ENCODE data around the gene RAD18.

The RAD18 gene

DNA sequence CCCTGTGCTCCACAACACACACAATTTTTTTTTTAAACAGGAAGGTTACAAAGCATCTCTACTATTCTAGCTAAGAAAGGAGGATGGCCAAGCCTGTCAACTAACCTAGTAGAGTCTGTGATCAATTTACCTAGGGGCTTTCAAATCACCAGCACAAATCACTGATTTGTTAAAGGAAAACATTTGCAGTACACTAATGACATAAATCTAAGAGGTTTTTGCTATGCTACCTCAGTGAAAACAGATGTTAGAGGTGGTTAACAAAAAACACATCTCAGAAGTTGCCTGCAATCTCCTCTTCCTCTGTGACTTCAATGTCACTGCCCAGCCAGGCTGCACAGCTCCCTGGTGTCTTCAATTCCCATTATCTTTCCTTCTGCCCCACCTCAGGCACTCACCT lies 72.0 kb downstream of the RAD18 start:
- no peak for DNase-seq

DNA sequence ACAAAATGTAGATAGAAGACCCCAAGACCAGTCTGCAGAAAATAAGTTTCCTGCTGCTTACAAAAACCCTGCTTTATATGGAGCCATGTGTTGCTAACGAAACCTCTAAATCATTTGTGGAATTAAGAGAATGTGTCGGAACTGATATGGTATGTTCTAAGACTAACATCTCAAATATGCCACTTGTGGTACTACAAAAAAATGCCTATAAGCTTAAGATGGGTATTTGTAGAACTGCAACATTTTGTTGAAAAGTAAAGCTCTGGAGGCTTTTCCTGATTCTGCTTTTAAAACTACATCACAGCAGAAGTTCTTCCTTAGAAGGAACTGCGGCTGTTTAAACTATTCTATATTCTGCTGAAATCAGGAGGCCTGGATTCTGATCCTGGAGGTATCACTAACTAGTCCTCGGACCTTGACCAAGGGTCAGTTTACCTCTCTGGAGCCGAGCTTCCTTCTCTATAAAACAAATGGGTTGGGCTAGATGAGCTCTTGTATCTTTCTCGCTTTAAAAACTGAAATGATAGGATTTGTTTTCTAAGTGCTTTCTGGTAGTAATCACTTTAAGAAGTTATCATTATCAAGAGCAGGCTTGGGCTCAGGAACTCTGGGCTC lies 74.9 kb downstream of the RAD18 start:
- DNase-seq = no peak

DNA sequence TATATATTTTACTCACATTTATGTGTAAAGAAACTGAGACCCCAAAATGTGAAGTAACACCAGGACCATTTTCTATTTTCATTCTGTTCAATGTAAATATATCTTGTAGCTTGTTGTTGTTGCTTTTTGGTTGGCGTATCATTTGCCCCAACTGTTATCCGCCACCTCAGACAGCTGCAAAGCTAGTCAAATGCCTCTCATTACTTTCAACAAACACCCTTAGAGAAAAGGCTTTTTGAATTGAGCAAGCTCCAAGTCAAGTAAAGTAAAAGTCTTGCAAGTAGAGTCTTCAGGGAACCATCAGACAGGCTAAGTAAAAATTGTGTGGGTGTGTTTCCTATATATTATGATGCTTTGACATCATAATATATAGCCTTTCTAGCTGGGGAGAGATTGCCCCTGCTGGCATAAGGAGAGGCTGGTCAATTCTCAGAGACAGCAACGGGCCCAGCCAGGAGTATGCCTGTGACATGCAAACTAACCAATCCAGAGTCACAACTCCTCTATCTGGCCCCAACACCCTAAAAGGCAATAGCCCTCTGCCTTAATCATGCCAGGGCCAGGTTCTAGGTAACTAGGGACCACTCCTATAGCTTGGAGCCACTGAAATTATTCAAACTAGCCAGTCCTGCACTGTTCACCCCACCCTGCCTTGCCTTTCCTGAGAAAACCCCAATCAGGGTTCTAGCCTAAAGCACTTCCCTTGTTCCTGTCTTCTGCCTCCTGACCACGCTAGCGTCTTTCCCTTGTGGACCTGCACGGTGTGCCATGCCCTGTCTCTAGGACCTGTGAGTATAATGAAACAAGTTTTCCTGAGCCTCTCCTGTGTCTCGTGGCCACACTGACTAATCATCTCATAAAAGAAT lies 75.6 kb downstream of the RAD18 start:
- DNase-seq = no peak

DNA sequence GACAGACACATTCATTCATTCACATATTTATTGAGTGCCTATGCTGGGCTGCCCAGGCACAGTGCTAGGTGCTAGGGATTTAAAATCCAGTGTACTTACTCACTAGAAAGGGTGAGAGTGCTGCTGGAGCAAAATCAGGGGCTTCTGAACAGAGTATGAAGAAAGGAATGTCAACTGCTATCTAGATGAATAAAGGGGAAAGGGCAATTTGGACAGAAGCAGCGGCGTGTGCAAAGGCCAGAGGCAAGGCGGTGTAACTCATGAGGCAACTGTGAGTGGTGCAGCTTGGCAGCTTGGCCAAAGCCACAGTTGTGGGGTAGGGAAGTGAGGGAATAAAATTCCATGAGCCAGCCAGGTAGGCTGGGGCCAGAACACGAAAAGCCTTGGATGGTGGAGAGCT lies 76.7 kb downstream of the RAD18 start:
- no peak for DNase-seq

DNA sequence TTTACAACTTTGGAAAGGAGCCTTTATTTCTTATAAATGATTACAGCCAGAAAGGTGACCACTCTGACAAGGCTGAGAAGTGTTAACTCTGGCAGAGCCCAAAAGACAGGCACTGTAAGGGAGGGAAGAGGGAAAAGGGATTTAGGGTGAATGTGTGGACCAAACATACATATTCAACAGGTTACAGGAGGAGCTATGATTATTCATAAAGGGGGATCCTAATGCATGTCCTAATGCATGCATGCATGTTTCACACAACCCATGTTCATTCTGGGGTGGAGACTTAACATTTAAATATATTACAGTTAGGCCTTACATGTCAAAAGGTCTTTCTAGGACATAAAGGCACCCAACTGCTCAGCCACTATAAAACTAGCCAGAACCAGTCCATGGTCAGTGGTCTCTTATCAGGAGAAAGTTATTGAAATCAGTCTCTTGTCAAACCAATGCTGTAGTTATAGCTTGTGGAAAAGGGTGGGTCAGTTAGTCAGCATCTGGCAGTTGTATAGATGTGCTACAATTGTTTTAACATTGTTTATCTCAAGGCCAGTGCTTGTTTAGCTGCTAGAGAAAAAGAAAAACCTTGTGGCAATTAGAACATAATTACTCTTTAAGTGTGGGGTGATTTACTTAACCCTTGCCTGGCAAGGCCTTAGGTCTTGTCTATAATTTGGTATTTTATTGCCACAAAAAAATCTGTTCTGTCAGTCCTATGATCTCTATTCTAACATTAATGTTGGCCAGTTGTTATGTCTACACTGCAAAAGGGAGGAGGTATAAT lies 77.5 kb downstream of the RAD18 start:
- no peak for DNase-seq

DNA sequence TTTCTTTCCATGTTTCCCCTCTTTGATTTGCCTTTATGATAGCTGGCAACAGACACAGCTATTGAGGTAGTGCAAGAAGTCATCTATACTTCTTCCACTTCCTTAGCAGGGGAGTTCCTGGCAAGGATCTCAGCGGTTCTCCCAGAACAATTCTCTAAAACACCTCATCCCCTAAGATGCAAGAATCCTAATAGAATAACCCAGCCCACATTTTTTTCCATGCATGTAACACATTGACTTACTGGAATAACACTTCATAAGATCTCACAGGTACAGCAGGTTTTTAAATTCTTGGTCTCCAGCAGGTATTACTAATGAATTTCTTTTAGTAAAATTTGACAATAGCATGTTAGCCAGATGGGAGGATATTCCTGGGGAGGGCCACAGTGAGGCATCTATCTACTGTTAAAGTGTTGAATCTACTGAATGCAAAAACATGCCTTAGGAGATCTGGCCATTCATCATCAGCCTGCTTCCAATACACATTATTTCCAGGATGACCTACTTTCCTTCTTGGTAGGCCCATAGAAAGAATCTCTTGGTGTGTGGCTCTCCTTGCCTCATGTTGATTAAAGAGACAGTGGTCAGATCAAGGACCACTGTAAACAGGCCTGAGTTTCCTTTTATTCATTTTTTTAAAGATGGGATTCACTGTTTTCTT lies 78.5 kb downstream of the RAD18 start:
- DNase-seq = no peak

DNA sequence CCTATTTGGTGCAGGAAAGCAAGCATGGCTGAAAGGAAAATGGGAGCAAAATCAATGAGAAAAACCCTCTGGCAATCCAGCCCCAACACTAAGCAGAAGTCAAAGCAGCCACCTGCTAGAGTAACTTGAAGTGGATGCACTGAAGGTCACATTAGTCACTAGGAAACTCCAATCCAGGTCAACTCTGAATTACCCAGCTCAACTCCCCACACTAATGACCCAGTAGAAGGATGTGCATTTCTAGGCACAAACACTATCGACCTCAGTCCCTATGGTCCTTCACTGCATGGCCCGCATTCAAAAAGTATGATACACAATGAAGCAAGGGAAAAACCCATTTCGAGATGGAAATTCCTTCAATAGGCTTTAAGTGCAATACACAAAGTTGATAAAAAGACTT lies 80.6 kb downstream of the RAD18 start:
- no peak for DNase-seq

DNA sequence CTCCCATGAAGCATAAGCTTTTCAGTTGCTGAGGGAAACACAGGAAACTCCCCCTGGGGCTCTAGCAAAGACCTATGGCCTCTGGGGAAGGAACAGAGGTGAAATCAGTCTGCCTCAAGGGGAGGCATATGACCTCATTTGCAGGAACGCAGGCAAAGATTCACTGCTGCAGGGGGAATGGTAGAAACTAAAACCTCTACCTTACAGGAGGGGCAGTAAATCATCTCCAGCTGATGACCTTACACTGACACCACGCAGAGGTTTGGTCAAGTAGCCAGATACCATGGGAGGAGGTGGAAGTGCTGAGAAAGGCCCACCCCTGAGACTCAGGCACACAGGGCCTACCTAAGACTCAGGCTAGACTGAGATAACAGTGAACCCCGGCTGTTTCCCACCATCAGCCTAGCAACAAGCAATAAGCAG lies 81.1 kb downstream of the RAD18 start:
- DNase-seq = no peak

DNA sequence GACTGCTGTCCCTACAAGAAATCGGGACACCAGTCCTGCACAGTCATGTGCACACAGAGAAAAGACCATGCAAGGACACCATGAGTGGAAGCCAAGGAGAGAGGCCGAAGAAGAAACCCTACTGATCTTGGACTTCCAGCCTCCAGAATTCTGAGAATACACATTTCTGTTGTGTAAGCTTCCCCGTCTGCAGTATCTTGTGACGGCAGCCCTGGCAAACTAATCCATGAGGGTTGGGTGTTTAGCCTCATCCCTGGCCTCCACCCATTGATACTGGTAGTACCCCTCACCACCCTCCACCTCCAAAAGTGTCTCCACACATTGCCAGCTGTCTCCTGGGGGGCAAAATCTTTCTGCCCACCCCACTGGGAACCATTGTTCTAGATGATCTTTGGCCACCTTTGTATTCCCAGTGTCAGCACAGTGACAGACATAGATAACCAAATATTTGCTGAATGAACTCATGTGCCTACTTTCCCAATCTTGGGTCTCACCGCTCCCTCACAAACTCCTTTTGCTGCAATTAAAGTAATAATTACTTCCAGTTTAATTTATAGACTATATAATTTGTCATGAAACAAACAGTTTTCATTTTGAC lies 83.8 kb downstream of the RAD18 start:
- DNase-seq = no peak

DNA sequence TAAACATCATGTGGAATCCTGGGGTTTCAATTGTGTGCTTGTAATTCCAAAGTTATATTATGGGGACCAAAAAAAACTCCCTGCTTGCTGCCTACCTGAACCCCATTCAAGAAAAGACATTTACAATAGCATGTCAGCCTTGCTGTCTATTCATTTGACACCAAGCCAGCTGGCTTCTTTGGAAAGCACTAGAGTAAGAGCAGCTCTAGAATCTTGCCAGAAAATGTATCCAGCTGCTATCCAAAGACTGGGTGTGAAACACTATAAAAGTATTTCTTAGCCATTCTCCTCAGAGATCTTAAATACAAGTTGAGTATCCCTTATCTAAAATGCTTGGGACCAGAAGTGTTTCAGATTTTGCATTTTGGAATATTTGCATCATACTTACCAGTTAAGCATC lies 87.4 kb downstream of the RAD18 start:
- DNase-seq = no peak

DNA sequence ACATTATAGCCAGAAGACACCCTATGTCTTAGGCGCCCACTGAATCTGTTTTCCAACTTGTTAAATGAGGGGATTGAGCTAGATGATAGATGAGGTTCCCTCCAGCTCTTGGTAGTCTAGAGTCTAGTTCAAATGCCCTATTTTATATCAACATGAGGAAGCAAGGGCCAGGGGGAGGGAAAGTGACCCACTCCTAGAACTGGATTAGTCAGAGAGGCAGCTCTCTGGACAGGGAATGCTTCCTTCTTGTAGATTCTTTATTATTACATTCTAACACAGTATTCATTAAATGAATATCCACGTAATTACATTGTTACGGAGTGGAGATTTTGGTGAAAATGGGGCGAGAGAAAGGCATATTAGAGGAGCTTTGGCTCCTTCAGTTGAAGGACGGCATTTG lies 89.5 kb downstream of the RAD18 start:
- no peak for DNase-seq

DNA sequence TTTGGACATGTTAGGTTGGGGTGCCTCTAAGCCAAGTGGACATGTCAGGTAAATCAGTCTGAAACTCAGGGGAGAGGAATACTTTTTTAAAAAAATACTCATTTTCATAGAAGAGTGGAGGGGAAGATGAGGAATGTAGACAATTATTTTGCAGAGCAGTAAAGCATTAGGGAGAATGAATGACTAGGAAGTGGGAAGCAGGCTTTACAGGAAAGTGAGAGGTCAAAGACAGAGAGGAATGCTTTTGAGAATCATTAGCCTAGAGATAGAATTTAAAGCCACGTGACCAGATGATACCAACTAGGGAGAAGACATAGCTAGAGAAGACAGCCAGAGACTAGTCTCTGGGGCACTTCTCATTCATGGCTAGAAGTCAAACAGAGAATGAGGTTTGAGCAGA lies 91.0 kb downstream of the RAD18 start:
- no peak for DNase-seq

DNA sequence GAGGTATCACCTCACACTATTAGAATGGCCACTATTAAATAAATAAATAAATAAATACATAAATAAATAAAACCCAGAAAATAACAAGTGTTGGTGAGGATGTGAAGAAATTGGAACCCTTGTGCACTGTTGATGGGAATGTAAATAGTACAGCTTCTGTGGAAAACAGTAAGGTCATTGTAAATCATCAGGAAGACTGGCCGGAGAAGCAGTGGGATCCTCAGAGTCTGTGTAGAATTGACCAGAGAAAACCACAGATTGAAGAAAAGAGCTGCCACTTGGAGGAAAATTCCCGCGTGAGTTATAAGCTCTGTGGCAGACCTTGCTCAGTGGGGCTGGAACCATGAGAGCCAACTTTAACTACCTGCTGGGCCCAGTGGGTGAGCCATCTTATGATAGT lies 92.0 kb downstream of the RAD18 start:
- no peak for DNase-seq

DNA sequence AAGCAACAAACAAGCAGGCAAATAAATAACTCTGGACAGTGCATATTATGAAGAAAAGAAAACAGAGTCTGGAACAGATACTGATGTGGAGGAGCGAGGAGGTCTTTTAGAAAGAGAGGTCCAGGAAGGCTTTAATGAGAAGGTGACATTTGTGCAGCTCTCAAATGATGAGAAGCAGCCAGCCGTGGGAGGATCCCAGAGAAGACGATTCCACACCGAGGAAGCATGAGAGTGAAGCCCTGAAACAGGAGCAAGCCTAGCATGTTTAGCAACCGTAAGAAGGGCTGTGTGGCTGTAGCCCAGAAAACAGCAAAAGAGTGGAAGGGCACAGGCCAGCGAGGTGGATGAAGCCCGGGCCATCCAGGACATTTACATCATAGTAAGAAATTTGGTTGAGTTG lies 93.1 kb downstream of the RAD18 start:
- no peak for DNase-seq

DNA sequence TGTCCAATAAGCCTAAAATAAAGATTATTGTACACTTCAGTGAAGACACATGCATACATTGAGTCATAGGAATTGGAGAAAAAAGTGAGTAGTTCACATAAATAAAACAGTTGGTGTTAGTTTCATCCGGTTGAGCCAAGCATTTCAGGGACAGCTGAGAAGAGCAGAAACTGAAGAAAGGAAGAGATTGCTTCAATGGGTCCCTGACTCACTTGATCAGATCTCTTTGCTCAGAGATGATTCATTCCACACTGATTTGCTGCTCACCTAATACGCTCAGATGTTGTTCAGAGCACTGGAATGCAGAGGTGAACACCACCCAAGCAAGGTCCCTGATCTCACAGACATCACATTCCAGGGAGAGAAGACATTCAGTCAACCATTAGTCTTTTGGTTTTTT lies 93.7 kb downstream of the RAD18 start:
- DNase-seq = no peak

DNA sequence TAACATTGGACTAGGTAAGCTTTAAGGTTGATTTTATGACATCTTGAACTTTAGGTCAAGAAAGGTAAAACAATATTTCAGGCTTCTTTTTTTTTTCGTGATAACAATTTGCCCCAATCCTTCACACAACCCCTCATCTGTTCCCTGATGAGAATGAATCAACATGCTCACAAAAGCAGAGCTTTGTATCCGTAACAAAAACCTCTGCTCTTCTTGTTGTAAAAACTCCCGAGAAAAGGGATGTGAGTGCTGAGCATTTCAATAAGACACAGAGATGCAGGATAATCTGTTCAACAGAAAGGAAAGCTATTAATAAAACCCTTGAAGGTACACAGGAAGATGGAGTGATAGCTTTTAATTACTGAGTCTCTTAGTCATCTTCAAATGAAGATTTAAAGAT lies 94.3 kb downstream of the RAD18 start:
- no peak for DNase-seq

DNA sequence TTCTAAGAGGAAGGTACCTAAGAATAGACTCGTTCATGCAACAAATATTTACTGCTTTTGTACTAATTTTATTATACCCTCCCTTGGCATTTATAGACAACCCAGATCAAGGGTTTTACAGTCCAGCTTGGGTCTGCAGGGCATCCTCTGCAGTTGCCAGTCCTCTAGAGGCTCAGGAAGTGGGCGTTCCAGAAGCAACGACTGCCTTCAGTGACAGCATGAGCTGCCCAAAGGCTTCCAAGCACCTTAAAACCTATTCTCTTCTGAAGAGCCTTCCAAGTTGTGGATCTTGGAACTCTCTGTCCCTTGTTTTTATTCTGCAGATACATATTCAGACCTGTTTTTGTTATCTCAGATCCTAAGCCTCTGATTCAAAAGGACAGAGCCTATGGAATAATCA lies 95.6 kb downstream of the RAD18 start:
- no peak for DNase-seq

DNA sequence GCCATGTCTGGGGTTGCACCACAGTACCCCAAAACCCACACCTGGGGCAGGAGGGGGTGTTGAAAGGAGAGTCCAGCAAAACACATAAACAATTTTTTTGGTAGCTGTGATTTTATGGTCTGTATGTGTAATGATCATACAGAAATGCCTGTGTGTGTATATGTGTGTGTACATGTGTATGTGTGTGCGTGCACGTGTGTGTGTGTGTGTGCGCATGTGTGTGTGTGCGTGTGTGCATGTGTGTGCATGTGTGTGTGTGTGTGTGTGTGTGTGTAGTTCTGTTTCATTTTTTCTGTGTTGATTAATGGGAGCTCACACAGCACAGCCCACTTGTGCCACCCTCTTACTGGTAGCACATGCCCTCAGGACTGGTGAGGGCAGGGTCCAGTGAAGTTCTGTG lies 97.6 kb downstream of the RAD18 start:
- DNase-seq = no peak

DNA sequence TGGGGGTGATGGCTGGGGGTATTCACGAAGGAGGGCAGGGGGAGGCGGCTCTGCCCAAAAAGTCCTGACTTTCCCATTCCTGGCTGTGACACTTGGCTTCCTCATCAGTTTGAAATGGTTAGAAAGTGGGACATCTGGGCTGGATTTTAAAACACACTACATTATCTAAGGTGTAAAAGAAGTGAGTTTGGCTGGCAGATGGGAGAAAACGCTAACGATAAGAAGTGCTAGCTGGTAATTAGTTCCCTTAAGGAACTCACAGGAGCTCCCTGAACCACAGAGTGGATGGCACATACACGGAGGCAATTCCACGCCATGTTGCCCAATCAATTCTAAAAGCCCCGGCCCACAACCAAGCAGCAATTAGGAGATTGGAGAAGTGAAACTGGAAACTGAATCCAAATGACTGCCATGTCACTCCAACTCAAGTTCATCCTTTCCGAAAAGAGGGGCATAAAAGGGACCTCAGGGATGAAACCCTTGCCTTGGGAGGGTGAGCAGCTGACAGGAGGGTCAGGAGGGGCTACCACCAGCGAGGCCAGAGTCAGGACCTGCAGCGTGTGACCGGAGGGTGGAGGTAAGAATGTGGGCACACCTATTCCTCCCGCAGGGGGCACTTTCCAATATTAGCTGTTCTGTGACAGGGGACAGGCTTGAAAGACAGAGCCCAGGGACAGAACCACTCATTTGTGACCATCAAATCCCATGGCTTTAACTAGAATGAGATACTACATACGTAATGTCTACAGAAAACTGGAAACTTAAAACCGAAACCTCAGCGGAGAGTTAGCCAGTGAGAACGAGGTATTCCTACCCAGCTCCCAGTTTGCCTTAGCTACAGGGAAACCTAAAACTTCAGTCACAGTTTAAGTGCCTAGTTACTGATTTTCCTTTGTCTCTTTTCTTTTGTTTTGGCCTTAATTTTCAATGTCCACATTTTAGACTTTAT lies 98.6 kb downstream of the RAD18 start:
- DNase-seq = no peak

DNA sequence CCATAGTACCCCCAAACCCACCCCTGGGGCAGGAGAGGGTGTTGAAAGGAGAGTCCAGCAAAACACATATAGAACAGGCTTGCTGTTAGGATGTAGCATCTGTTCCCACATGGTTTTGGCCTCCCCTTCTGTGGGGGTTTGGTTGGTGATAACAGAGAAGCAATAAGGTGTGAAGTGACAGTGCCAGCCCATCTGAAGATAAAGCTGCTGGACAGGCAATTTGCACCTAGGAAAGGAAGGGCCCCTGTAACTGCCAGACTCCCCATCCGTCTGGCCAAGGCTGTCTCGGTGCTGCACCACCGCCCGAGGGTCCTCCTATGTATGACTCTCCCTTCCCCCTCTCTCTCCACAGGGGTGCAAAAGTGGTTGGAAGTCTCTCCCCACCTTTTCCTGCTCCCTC lies 99.4 kb downstream of the RAD18 start:
- no peak for DNase-seq

DNA sequence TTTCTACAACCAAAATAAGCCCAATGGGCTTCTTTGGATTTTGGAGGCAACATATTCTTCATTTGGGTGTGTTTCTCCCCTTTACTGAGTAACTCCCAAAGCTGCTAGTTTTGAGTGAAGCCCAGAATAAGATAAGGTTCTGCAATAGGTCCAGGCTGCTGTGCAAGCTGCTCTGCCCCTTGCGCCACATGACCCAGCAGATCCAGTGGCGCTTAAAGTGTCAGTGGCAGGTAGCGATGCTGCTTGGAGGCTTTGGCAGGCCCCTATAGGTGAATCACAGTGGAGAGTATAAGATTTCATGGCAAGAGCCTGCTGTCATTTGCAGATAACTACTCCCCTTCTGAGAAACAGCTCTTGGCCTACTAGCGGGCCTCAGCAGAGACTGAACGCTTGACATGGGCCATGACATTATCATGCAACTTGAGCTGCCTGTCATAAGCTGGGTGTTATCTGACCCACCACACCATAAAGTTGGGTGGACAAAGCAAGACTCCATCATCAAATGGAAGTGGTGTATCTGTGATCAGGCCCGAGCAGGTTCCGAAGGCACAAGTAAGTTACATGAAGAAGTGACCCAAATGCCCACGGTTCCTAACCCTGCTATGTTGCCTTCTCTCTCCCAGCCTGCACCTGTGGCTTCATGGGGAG lies 105.4 kb downstream of the RAD18 start:
- no peak for DNase-seq

Data from SHP77 treated with DMSO at 0.1 percent for 48 hours (cell line).